Measurements from ENCODE around the gene RB1.

RB1 gene

GRCh38 chr13:48506092-48506701 is 202.6 kb downstream of the RB1 start:
- Histone ChIP-seq H3K4me3 (ENCODE audit: low read length) (no peak overlapping the region), H3K27me3 (ENCODE audit: insufficient read depth, low read length) (no peaks in the 10 kb centered on the region), H3K27ac (ENCODE audit: low read depth, low read length) (no peak overlapping the region), H3K4me1 (ENCODE audit: insufficient read depth, low read length) (peaks cover 14% of the 10 kb centered on the region), H3K36me3 (ENCODE audit: insufficient read depth, low read length) (peaks cover 11% of the 10 kb centered on the region; the same call in 1 of the 2 replicates), H3K9me3 (ENCODE audit: insufficient read depth, low read depth, low read length) (no peaks in the 10 kb centered on the region), H3K9ac (ENCODE audit: low read depth, low read length) (no peak overlapping the region)
- 94% methylated on average over 14 of the region's 14 CpGs for WGBS

- Histone ChIP-seq H3K9ac (ENCODE audit: low read depth, low read length) (no peak overlapping the region), H3K4me1 (ENCODE audit: insufficient read depth, low read length) (peaks cover 14% of the 10 kb centered on the region)
These were observed 203.5 kb downstream of the RB1 start for GRCh38 chr13:48507021-48507420.

GRCh38 chr13:48508011-48508410 is 204.5 kb downstream of the RB1 start:
- no peak overlapping the region for H3K4me3 ChIP-seq (ENCODE audit: low read length)
- WGBS, result 96% methylated on average over 6 of the region's 6 CpGs
- H3K9me3 ChIP-seq (ENCODE audit: insufficient read depth, low read depth, low read length), result no peaks in the 10 kb centered on the region
- no peak overlapping the region for H3K27ac ChIP-seq (ENCODE audit: low read depth, low read length)
- H3K4me1 ChIP-seq (ENCODE audit: insufficient read depth, low read length), result peaks cover 14% of the 10 kb centered on the region
- no peaks in the 10 kb centered on the region for H3K27me3 ChIP-seq (ENCODE audit: insufficient read depth, low read length)
- H3K36me3 ChIP-seq (ENCODE audit: insufficient read depth, low read length), result peaks cover 15% of the 10 kb centered on the region; the same call in 1 of the 2 replicates
- no peak overlapping the region for H3K9ac ChIP-seq (ENCODE audit: low read depth, low read length)

More at GRCh38 chr13:48507021-48507420, 203.5 kb downstream of the RB1 start:
- no peak overlapping the region for H3K27ac ChIP-seq (ENCODE audit: low read depth, low read length)
- H3K4me3 ChIP-seq (ENCODE audit: low read length), result no peak overlapping the region
- WGBS, result 97% methylated on average over 10 of the region's 10 CpGs
- H3K27me3 ChIP-seq (ENCODE audit: insufficient read depth, low read length), result no peaks in the 10 kb centered on the region
- no peaks in the 10 kb centered on the region for H3K9me3 ChIP-seq (ENCODE audit: insufficient read depth, low read depth, low read length)
- H3K36me3 ChIP-seq (ENCODE audit: insufficient read depth, low read length), result peaks cover 11% of the 10 kb centered on the region; the same call in 1 of the 2 replicates

- Histone ChIP-seq H3K4me1 (ENCODE audit: insufficient read depth, low read length) (peaks cover 7% of the 10 kb centered on the region; the same call in 1 of the 2 replicates), H3K4me3 (ENCODE audit: low read length) (no peak overlapping the region), H3K9ac (ENCODE audit: low read depth, low read length) (no peak overlapping the region), H3K27ac (ENCODE audit: low read depth, low read length) (no peak overlapping the region), H3K27me3 (ENCODE audit: insufficient read depth, low read length) (no peaks in the 10 kb centered on the region), H3K36me3 (ENCODE audit: insufficient read depth, low read length) (peaks cover 15% of the 10 kb centered on the region; the same call in 1 of the 2 replicates), H3K9me3 (ENCODE audit: insufficient read depth, low read depth, low read length) (no peaks in the 10 kb centered on the region)
- 93% methylated on average over 5 of the region's 5 CpGs for WGBS
These were observed 207.1 kb downstream of the RB1 start for GRCh38 chr13:48510698-48511097.

GRCh38 chr13:48511621-48512230 is 208.2 kb downstream of the RB1 start:
- Histone ChIP-seq H3K27ac (ENCODE audit: low read depth, low read length) (no peak overlapping the region), H3K9ac (ENCODE audit: low read depth, low read length) (no peak overlapping the region), H3K36me3 (ENCODE audit: insufficient read depth, low read length) (peaks cover 15% of the 10 kb centered on the region; the same call in 1 of the 2 replicates), H3K27me3 (ENCODE audit: insufficient read depth, low read length) (no peaks in the 10 kb centered on the region), H3K4me1 (ENCODE audit: insufficient read depth, low read length) (peaks cover 7% of the 10 kb centered on the region; the same call in 1 of the 2 replicates), H3K9me3 (ENCODE audit: insufficient read depth, low read depth, low read length) (no peaks in the 10 kb centered on the region), H3K4me3 (ENCODE audit: low read length) (no peak overlapping the region)
- 94% methylated on average over 10 of the region's 10 CpGs for WGBS

- Histone ChIP-seq H3K9ac (ENCODE audit: low read depth, low read length) (no peak overlapping the region), H3K4me3 (ENCODE audit: low read length) (no peak overlapping the region), H3K27ac (ENCODE audit: low read depth, low read length) (no peak overlapping the region), H3K36me3 (ENCODE audit: insufficient read depth, low read length) (peaks cover 15% of the 10 kb centered on the region; the same call in 1 of the 2 replicates), H3K9me3 (ENCODE audit: insufficient read depth, low read depth, low read length) (no peaks in the 10 kb centered on the region), H3K4me1 (ENCODE audit: insufficient read depth, low read length) (peaks cover 6% of the 10 kb centered on the region; the same call in 1 of the 2 replicates), H3K27me3 (ENCODE audit: insufficient read depth, low read length) (no peaks in the 10 kb centered on the region)
- WGBS, result 94% methylated on average over 4 of the region's 4 CpGs
These were observed 211.2 kb downstream of the RB1 start for GRCh38 chr13:48514793-48515192.

GRCh38 chr13:48515732-48516131 is 212.2 kb downstream of the RB1 start:
- H3K27me3 ChIP-seq (ENCODE audit: insufficient read depth, low read length), result no peaks in the 10 kb centered on the region
- H3K4me3 ChIP-seq (ENCODE audit: low read length), result no peak overlapping the region
- H3K4me1 ChIP-seq (ENCODE audit: insufficient read depth, low read length), result no peaks in the 10 kb centered on the region
- WGBS, result 96% methylated on average over 6 of the region's 6 CpGs
- no peak overlapping the region for H3K9ac ChIP-seq (ENCODE audit: low read depth, low read length)
- peaks cover 15% of the 10 kb centered on the region; the same call in 1 of the 2 replicates for H3K36me3 ChIP-seq (ENCODE audit: insufficient read depth, low read length)
- no peaks in the 10 kb centered on the region for H3K9me3 ChIP-seq (ENCODE audit: insufficient read depth, low read depth, low read length)
- H3K27ac ChIP-seq (ENCODE audit: low read depth, low read length), result no peak overlapping the region

- Histone ChIP-seq H3K4me3 (ENCODE audit: low read length) (no peak overlapping the region), H3K27me3 (ENCODE audit: insufficient read depth, low read length) (no peaks in the 10 kb centered on the region), H3K9me3 (ENCODE audit: insufficient read depth, low read depth, low read length) (no peaks in the 10 kb centered on the region), H3K4me1 (ENCODE audit: insufficient read depth, low read length) (no peaks in the 10 kb centered on the region), H3K27ac (ENCODE audit: low read depth, low read length) (no peak overlapping the region), H3K36me3 (ENCODE audit: insufficient read depth, low read length) (no peaks in the 10 kb centered on the region), H3K9ac (ENCODE audit: low read depth, low read length) (no peak overlapping the region)
- 94% methylated on average over 1 of the region's 1 CpG for WGBS
These were observed 214.5 kb downstream of the RB1 start for GRCh38 chr13:48518083-48518482.

- Histone ChIP-seq H3K27ac (ENCODE audit: low read depth, low read length) (no peak overlapping the region), H3K27me3 (ENCODE audit: insufficient read depth, low read length) (no peaks in the 10 kb centered on the region), H3K36me3 (ENCODE audit: insufficient read depth, low read length) (no peaks in the 10 kb centered on the region), H3K4me3 (ENCODE audit: low read length) (no peak overlapping the region), H3K9ac (ENCODE audit: low read depth, low read length) (no peak overlapping the region), H3K4me1 (ENCODE audit: insufficient read depth, low read length) (no peaks in the 10 kb centered on the region), H3K9me3 (ENCODE audit: insufficient read depth, low read depth, low read length) (no peaks in the 10 kb centered on the region)
- 95% methylated on average over 10 of the region's 10 CpGs for WGBS
These were observed 222.7 kb downstream of the RB1 start for GRCh38 chr13:48526286-48526685.

- no peaks in the 10 kb centered on the region for H3K36me3 ChIP-seq (ENCODE audit: insufficient read depth, low read length)
- H3K27me3 ChIP-seq (ENCODE audit: insufficient read depth, low read length), result no peaks in the 10 kb centered on the region
- peaks cover 6% of the 10 kb centered on the region; the same call in 1 of the 2 replicates for H3K4me1 ChIP-seq (ENCODE audit: insufficient read depth, low read length)
- 97% methylated on average over 2 of the region's 2 CpGs for WGBS
- H3K4me3 ChIP-seq (ENCODE audit: low read length), result no peak overlapping the region
- no peak overlapping the region for H3K27ac ChIP-seq (ENCODE audit: low read depth, low read length)
- H3K9me3 ChIP-seq (ENCODE audit: insufficient read depth, low read depth, low read length), result no peaks in the 10 kb centered on the region
- no peak overlapping the region for H3K9ac ChIP-seq (ENCODE audit: low read depth, low read length)
These were observed 224.4 kb downstream of the RB1 start for GRCh38 chr13:48527955-48528354.

GRCh38 chr13:48528720-48529119 is 225.2 kb downstream of the RB1 start:
- H3K36me3 ChIP-seq (ENCODE audit: insufficient read depth, low read length), result no peaks in the 10 kb centered on the region
- no peaks in the 10 kb centered on the region for H3K27me3 ChIP-seq (ENCODE audit: insufficient read depth, low read length)
- no peak overlapping the region for H3K27ac ChIP-seq (ENCODE audit: low read depth, low read length)
- H3K9ac ChIP-seq (ENCODE audit: low read depth, low read length), result no peak overlapping the region
- no peak overlapping the region for H3K4me3 ChIP-seq (ENCODE audit: low read length)
- 92% methylated on average over 1 of the region's 3 CpGs for WGBS
- no peaks in the 10 kb centered on the region for H3K9me3 ChIP-seq (ENCODE audit: insufficient read depth, low read depth, low read length)
- H3K4me1 ChIP-seq (ENCODE audit: insufficient read depth, low read length), result peaks cover 11% of the 10 kb centered on the region

Measured in HUES64 (cell line).